Fibroblast of skin of left biceps (primary cell): ENCODE measurements around the gene TK2.
"Not testable (repeated sequence)": the region's sequence is repeated elsewhere in the genome, so short reads cannot be mapped to it uniquely, and the experiment has no call there.

Source experiments
- DNase-seq, 2 experiments: peaks; one replicate each; pipeline ENCODE4 v3.0.0-alpha.2; 2013; ENCODE audit warnings: low read depth in 2 of 2

TK2 gene

DNA sequence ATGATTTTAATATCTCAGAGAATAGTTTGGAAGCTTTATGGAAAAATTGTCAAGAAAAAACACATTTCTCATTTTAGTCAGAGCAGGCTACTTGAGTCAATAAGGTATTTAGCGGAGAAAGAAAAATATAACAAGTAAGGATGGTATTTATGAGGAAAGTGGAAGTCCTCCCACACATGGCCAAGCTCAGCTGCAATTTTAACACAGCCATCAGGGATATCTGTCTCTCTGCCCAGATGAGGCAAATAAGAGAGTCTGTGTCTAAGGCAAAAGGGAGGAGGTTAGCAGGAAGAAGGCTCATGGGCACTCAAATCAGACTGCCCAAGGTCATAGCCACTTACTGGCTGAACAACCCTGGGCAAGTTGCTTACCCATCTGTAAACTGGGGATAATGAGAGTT, 24.2 kb upstream of the TK2 start:
- DNase-seq: no peak

DNA sequence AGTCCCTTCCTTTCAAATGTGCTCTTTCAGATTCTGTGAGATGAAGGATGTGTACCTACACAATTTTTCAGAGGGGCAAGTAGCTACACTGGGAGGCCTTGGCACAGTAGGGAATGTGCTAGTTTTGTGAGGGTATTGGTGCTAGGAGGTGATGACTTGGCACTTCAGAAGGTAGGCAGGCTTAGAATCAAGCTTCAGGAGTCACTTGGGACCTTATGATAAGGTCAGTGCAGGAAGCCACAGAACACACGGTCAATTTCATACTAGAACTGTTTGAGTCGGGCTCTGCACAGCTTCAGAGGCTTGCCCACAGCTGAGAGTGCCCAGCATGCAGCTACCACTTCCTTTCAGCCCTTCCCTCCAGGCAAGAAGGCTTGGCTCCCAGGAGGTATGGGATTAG, 22.4 kb upstream of the TK2 start:
- DNase-seq: no peak

DNA sequence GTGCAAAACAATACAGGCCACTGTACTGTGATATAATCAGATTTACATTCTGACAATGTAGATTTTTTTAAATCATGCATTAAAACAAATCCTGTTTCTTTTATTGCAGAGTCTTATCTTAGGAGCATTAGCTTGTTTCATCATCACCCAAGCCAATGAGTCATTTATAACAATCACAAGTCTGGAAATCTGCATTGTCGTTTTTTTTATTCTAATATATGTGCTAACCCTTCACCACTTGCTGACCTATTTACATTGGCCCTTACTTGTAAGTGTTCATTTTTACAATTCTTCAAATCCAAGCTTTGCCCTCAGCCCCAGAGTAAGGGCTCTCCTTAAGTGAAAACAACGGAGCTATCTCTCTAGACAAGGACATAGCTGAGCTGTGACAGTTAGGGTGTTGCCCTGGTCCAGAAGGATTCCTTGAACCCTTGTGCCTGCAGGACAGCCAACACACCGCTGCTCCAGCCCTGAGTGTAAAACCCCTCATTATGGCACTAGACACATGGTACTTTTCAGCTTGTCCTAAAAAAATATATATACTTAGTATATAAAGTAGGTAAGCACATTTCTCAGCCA, 20.0 kb upstream of the TK2 start:
- no peak for DNase-seq

DNA sequence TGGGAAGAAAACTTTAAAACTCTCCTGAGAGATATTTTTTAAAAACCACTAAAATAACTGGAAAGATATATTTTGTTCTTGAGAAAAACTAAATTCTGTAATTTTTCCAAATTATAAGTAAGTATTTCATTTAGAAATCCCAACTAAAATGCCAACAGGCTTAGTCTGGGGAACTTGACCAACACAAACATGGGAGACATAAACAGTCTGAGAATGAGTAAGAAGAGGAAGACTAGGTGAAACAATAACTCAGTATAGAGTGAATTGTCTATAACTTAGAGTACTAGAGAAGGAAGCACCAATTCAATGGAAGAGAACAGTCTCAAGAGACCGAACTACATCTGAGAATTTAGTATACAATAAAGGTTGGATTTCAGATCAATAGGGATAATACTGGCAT, 19.2 kb upstream of the TK2 start:
- DNase-seq: no peak

DNA sequence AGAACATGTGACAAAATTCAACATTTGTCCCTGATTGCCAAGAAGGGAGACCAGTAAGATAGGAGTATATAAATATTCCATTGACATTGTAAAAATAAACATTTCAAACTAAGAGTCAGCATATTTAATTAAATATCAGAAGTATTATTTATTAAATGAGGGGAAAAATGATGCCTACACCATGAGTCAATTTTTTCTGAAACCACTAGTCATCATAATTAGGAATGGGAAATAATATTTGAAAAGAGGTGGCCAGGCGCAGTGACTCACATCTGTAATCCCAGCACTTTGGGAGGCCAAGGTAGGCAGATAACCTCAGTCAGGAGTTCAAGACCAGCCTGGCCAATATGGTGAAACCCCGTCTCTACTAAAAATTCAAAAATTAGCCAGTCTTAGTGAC, 18.4 kb upstream of the TK2 start:
- DNase-seq: no peak

DNA sequence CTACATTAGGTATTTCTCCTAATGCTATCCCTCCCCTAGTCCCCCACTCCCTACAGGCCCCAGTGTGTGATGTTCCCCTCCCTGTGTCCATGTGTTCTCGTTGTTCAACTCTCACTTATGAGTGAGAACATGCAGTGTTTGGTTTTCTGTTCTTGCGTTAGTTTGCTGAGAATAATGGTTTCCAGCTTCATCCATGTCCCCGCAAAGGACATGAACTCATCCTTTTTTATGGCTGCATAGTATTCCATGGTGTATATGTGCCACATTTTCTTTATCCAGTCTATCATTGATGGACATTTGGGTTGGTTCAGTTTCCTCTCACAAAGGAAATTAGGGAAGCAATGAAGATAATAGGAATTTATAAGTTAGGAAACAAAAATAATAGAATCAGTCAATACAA, 17.3 kb upstream of the TK2 start:
- DNase-seq: not testable (repeated sequence)

DNA sequence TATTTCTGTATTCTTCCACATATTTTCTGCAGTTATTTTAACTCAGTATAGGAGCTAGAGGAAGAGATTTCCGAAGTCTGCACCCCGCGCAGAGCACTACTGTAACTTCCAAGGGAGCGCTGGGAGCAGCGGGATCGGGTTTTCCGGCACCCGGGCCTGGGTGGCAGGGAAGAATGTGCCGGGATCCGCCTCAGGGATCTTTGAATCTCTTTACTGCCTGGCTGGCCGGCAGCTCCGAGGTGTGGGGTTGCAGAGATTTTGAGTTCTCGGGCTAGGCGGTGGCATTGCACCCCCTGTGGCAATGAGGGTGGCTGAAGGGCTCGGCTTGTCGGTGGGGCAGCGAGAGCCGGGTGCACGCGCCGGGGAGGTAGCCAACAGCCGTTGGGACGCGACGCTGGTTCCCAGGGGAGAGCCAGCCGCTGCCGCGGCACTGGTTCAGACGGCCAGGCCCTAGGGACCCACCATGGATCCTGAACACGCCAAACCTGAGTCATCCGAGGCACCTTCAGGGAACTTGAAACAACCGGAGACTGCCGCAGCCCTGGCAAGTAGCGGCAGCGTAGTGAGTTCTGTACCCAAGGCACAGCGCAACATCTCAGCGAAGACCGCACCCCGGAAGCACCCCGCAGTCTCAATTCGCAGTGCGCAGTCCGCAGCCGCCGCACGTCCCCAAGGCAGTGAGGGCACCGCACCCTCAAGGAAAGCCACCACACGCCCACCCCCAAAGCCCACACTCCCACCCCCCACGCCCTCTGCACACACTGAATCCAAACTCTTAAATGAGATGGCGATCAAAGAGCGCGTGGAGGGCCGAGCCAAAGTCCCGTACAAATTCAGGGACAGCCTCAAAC, 16.4 kb upstream of the TK2 start, which contains the start of gene CMTM1:
Gene CMTM1 (plus strand): TSS at position 389 of the 851 bp plus-strand sequence. CDS start 75 bp downstream, at position 464.
- DNase-seq: no peak

DNA sequence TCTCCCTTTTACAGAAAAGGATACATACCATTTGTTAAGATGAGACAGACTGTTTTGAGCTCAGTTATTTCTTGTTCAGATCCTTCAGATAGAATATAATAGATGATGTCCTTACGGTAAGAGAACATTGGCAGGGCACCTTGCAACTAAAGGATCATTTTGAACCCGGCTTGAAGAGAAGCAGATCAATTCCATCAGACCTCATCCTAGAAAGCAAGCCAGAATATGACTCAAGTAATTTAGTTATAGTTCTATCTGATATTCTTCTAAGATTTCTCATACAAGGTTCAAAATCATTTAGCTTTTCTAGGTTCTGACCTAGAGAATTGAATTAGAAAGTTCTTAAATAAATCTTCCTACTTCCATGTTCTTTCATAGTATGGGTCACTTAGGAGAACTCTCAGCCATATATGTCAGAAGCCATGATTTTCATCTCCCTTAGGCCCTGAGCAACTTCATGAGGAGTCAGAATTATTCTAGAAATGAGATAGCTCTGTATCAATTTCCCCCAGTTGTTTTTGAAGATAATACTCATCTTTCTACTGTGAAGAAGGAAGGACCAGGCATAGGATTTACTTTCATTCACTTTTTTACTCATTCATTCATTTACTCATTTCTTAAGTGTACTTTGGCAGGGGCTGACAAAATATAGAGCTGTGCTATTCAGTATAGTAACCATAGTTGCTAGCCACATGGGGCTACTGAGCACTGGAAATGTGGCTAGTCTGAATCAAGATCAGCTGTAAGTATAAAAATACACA, 13.8 kb upstream of the TK2 start:
- no peak for DNase-seq

DNA sequence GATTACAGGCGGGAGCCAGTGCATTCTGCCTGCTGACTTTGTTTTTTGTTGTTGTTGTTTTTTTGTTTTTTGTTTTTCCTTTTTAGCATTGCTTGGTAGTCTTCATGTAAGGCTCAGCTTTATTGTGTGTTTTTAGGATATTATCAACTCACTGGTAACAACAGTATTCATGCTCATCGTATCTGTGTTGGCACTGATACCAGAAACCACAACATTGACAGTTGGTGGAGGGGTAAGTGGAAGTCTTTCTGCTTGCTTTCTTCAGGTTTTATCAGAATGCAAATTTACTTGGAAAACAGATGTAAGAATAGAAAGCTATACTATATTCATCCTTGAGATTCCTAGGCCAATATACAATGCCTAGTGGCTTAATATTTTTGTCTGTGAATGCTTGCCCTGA, 13.1 kb upstream of the TK2 start:
- DNase-seq: no peak

DNA sequence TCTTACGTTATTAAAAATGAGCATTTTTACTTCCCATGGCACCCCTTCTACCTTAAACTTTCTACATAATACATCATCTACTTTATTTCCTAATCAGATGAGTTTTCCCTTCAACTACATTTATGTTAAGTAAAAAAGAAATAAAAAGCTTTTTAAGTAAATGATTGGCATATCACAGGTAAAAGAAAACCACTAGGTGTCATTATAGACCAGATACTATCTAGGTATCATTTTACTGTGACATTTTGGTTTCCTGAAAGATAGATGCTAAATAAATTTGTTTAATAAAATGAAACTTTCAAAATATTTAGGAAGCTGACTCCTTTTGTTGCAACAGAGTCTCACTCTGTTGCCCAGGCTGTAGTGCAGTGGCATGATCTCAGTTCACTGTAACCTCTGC, 12.5 kb upstream of the TK2 start:
- DNase-seq: no peak

DNA sequence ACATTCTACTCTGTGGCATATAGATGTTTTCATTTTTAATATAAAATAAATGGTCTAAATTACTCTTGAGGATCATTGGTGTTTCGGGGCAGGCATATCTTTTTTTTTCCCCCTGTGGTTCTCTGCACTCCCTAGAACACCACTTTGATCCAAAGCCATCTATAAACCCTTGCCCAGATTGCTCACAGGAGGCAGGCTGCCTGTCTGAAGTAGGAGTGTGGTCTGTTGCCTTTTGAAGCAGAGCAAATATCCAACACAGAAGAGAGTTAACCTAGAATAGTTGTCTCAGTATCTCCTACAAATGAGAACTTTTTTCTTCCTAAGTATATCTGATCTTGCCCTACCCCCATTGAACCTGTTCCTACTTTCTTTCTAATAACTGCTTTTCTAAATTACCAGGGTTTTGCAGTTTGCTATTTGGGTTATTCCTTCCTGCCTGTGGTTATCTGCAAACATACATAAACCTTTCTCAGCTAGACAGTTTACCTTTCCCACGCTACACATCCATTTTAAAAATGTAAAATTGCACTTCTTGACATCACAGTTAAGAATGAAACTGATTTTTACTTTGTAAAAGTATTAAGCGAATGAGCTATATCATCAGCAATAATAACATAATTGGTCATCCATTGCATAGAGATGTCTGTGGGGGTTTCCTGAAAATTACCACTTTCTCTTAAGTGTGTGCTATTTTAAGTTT, 11.6 kb upstream of the TK2 start:
- DNase-seq: no peak

DNA sequence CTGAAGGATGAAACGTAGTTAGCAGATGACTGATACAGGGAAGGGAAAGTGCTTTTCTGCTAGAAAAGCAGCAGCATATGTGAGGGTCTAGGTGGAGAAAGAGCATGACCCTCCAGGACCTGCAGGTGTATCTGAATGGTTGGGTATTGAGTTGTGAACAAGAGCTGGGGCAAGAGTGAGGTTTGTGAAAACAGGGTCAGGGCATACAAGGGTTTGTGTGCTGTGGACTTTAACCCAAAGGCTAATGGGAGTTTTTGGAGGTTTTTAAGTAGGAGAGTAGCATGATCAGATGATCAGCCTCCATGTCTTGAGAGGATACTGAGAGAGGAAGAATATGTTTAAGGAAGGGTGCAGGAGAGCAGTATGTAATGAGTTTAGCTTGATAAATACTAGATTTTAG, 10.2 kb upstream of the TK2 start:
- DNase-seq: no peak

DNA sequence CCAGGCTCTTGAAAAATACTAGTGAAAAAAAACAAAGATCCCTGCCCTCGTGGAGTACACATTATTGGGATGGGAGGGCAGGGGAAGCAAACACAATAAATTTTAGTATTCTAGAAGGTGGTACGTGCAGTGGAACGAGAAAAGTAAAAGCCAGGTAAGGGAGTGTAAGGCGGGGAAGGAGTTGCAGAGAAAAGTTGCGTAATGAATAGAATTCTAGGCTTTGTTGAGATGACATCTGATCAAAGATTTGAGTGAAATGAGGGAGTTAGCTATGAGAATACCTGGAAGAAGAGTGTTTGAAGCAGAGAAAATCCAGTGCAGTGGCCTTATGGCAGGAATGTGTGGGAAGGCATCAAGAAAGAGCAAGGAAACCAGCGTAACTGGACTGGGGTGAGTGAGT, 4.6 kb upstream of the TK2 start:
- DNase-seq: no peak

DNA sequence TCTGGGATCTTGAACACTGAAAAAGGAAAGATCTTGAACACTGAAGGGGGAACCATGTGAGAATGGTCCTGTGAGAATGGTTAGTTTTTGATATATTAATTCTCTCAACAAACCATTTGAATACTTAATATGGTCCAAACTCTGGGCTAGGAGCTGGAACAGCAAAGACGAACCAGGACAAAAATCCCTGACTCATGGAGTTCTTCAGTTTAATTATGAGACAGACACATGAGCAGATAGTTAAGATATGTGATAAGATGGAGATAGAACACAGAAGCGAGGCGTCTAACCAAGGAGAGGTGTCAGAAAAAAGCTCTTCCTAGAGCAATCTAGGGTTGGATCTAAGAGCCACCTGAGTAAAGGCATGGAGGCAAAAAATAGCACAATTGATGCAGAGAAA, 4.1 kb upstream of the TK2 start:
- no peak for DNase-seq

DNA sequence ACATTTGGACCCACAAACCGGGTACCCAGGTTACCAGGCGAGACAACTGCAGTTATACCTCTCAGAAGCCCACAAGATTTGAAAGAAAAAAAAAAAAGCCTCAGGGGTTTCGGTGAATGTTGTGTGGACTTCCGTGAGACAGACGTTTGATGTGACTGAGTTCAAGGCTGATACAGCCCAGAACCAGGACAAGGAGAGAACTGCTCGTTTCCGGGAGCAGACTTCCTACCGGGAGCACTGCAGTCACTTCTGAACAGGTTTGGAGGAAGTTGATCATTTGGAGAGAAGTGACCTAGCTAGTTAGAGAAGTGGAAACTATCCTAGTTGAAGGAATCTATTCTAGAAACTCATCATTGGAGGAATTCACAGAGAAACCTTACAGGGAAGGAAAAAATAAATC, 3.3 kb upstream of the TK2 start:
- no peak for DNase-seq

DNA sequence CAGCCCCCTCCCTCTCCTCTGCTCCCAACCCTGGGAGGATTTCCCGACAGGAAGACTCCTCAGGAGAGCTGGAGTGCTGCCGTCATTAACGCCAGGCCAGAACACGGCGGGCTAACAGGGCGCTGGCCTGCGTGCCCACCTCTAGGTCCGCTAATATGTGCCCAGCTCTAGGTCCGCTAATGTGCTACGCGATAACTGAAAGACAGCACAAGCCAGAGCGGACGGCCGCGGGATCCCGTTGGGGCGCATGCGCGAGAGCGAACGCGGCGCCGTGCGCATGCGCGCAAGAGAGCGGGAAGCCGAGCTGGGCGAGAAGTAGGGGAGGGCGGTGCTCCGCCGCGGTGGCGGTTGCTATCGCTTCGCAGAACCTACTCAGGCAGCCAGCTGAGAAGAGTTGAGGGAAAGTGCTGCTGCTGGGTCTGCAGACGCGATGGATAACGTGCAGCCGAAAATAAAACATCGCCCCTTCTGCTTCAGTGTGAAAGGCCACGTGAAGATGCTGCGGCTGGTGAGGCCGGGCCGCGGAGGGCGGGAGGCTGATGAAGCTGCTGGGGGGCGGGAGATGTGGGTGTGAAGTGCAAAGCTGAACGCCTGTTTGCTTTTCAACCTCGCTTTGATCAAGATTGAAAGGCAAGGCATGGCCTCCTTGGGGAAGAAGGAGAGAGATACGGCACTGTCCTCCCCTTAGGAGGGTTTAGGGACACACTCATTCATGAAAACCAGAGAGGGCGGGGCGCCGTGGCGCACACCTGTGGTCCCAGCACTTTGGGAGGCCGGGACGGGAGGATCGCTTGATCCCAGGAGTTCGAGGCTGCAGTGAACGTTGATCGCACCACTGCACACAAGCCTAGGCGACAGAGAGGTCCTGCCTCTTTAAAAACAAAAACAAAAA, 2.6 kb upstream of the TK2 start, which contains the start of gene CKLF:
Gene CKLF (plus strand): TSS at position 291 of the 892 bp plus-strand sequence. CDS start 140 bp downstream, at position 431.
- DNase-seq: peak; percentile 69 to 73

DNA sequence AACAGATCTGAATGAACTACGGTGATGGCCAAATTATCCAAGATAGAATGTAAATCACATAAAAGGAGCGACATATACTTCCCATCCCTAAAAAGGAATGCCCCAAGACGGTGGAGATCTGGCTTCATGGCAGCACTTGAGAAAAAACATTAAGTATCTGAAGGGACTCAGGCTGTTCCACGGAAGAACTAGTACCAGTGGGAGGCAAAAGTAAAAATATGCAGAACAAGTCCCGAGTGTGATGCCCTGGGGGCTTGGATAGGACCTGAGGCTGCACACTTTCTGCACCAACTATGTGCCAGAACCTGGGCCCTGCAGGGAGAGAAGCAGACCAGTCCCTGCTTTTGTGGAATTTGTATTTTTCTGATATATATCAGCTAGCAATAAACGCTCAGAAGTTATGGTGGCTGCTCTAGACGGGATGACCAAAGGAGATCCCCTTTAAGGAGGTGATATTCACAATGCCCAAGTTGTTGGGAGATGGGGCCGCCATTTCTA, 1.9 kb upstream of the TK2 start:
- DNase-seq: no peak

DNA sequence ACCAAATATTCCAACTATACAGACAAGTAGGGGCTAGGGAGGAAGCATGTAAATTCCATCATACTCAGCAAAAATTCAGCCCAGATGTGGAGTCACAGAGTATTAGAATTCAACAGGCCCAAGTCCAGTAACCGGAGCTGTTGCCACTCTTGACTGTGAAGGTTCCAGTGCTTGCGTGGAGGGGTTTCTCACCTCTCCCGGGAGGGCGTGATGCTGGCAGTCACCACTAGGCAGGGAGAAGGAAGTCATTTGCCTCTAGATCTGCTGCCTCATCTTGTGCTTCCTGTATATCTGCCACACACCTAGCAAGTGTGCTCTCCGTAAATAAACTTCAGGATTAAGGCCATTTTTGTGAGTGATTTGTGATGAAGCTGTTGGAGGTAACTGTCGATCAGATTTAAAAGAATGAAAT, 1.4 kb upstream of the TK2 start:
- DNase-seq: no peak

DNA sequence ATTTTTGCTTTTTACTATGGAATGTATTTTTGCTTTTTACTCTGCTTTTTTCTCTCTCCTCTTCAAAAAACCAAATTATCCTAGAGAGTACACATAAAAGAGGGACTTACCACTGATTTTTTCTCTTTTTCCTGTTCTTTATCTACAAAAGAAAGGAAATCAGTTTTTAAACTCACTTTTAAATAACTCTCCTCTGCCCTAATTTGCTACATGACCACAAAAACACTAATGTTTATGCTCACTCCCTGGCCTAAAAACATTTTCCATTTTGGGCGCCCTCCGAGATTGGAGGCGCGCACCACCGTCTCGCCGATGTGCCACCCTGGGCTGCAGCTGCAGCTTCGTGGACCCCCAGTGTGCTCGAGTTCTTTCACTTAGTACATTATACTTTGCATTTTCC, 1.1 kb downstream of the TK2 start:
- DNase-seq: no peak

DNA sequence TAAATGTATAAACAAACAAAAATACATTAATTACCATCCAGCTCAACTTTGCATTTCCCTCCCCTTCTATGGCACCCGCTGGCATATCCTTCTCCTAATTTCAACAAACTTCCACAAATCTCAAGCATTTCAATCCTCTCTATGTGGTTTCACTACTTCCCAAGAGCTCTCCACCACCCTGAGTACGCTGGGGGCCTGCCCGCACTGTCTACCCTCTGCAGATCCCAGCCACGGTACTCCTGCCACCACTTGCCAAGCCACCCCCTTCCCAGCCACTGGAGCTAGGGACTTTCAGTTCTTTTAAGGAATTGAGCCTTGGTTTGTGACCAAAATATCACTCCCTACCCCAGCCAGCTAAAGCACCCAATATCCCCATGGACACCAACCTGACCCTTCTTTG, 1.9 kb downstream of the TK2 start:
- DNase-seq: no peak
